GM12873 (cell line): ENCODE data around the gene MTERF2.

Experiments
- TF ChIP-seq, protein P1 (sequence below): IDR thresholded peaks from 2 replicates; pipeline ENCODE4 v1.5.1; 2012; ENCODE audit warnings: low read depth, mild to moderate bottlenecking, moderate library complexity, low read length, control low read depth; ENCODE audit not compliant: insufficient read depth; ENCODE audit errors: missing control alignments

MTERF2 gene

DNA sequence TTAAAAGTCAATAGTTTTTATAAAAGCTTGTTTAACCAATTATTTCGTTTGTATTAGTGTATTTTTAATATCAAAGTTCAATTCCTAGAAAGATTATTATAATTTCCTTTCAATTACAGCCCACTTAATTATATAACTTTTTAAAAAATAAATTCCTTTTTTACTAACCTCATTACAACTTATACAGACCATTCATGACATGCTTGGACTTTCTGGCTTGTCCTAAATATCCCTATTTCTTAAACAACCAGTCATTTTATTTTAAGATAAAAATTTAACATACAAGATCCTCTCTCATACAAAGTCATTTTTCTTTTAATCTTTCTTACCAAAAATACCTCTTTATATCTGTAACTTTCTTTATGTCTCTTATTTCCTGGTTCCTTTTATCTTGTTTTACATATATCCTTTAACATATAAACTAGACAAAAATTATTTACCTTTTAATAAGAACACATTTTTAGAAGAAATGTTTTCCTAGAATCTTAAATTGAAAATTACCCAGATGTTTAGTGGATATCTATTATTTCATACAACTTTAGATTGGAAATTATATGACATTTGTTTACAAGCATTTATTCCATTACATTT lies 41.6 kb downstream of the MTERF2 start:
- TF ChIP-seq, protein P1, sequence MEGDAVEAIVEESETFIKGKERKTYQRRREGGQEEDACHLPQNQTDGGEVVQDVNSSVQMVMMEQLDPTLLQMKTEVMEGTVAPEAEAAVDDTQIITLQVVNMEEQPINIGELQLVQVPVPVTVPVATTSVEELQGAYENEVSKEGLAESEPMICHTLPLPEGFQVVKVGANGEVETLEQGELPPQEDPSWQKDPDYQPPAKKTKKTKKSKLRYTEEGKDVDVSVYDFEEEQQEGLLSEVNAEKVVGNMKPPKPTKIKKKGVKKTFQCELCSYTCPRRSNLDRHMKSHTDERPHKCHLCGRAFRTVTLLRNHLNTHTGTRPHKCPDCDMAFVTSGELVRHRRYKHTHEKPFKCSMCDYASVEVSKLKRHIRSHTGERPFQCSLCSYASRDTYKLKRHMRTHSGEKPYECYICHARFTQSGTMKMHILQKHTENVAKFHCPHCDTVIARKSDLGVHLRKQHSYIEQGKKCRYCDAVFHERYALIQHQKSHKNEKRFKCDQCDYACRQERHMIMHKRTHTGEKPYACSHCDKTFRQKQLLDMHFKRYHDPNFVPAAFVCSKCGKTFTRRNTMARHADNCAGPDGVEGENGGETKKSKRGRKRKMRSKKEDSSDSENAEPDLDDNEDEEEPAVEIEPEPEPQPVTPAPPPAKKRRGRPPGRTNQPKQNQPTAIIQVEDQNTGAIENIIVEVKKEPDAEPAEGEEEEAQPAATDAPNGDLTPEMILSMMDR, result no peak

DNA sequence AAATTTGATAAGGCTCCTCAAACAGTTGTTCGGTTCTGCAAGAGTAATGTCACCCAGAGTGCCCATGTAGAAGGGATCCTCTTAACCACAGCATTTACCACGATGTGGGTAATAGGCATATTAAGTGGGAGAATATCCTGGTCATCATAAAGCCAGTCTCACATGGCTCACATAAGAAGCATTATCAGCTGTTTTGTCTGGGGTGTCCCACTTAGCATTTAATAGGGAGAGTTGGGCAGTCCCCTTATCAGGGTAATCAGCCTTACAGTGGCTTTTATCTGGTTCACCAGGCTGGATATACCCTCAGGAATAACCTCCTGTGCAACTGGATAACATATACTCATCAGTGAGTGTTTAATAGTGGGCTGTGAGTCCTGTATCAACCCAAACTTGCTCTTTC lies 44.2 kb downstream of the MTERF2 start:
- TF ChIP-seq, protein P1, result no peak

DNA sequence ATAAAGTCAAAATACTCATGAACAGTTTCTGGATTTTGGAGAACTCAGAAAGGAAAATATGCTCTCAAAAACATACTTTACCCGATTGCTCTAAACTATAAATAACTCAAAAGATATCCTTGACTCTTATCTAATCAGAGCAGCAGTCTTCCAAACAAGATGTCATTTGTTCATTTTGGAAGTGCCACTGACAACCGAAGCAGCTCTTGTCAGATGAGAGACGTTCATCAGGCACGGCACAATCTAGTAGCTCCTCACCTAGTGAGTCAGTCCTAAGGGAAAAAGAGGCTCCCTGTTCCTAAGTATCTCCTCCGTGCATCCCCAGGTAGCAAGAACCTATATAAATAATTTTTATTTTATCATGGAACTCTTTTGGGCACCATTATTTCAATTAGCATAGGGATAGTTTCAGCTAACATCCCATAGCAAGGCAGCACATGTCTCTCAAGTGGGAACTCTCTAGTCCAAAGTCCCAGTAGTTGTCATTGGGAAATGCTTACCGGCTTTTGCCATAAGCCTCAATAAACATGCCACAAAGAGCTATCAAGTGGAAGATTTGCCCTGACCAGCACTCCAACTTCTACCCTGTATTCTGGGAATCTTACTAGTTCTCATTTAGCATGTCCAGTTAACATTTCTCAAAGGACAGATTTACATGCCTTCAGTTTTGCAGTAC lies 45.3 kb downstream of the MTERF2 start:
- TF ChIP-seq, protein P1, result no peak

DNA sequence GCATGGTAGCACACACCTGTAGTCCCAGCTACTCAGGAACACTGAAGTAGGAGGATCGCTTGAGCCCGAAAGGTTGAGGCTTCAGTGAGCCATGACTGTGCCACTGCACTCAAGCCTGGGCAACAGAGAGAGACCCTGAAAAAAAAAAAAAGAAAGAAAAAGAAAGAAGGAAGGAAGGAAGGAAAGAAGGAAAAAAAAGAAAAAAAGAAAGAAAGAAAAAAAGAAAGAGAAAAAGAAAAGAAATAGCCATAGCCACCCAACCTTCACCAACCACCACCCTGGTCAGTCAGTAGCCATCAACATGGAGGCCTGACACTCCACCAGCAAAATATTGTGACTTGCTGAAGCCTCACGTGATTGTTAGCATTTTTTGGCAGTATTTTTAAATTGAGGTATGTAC lies 52.7 kb downstream of the MTERF2 start:
- TF ChIP-seq, protein P1, result no peak
